HG02870 (cell line): Measurements from ENCODE around the gene ATOH8.

Source experiments
- ATAC-seq: cut with Tn5 transposase; IDR thresholded peaks from one replicate; pipeline ENCODE4 v1.9.1; 2021; ENCODE audit warnings: mild to moderate bottlenecking, moderate library complexity; ENCODE audit not compliant: unreplicated experiment

ATOH8 gene

GRCh38 chr2:85754313-85755095 lies 713 bp downstream of the ATOH8 start:
- no peak for ATAC-seq

- ATAC-seq, result no peak
Observed at GRCh38 chr2:85755122-85756027, 1.6 kb downstream of the ATOH8 start.

- no peak for ATAC-seq
Observed at GRCh38 chr2:85756195-85756594, 2.4 kb downstream of the ATOH8 start.

- no peak for ATAC-seq
Observed at GRCh38 chr2:85756822-85757435, 3.1 kb downstream of the ATOH8 start.

GRCh38 chr2:85757860-85758259 lies 4.1 kb downstream of the ATOH8 start:
- no peak for ATAC-seq

GRCh38 chr2:85758361-85759256 lies 4.8 kb downstream of the ATOH8 start:
- ATAC-seq, result no peak

- no peak for ATAC-seq
Observed at GRCh38 chr2:85759257-85759613, 5.4 kb downstream of the ATOH8 start.

GRCh38 chr2:85760371-85760770 lies 6.6 kb downstream of the ATOH8 start:
- ATAC-seq, result no peak

GRCh38 chr2:85760872-85761271 lies 7.1 kb downstream of the ATOH8 start:
- ATAC-seq, result no peak

- ATAC-seq, result no peak
Observed at GRCh38 chr2:85761512-85761944, 7.7 kb downstream of the ATOH8 start.

- no peak for ATAC-seq
Observed at GRCh38 chr2:85761946-85762345, 8.2 kb downstream of the ATOH8 start.

GRCh38 chr2:85763132-85763531 lies 9.3 kb downstream of the ATOH8 start:
- ATAC-seq, result no peak

GRCh38 chr2:85763831-85764230 lies 10.0 kb downstream of the ATOH8 start:
- no peak for ATAC-seq

- no peak for ATAC-seq
Observed at GRCh38 chr2:85765081-85765731, 11.4 kb downstream of the ATOH8 start.

GRCh38 chr2:85766229-85766628 lies 12.4 kb downstream of the ATOH8 start:
- ATAC-seq, result no peak

- no peak for ATAC-seq
Observed at GRCh38 chr2:85767803-85768665, 14.2 kb downstream of the ATOH8 start.

- ATAC-seq, result no peak
Observed at GRCh38 chr2:85768713-85769112, 14.9 kb downstream of the ATOH8 start.

GRCh38 chr2:85769236-85769982 lies 15.6 kb downstream of the ATOH8 start:
- ATAC-seq, result no peak
